Lung (tissue), 12 donors: ENCODE data around the gene HUNK. TPM values are rescaled to one million over a fixed set of nuclear protein-coding genes. Genes with fewer than 3 reads are reported as not detected.

Experiments
- ATAC-seq: fragments of 200-7000 bp; cut with Tn5 transposase; one replicate; pipeline ENCODE4 v1.9.1; 2020; ENCODE audit warnings: moderate number of reproducible peaks; ENCODE audit not compliant: insufficient read depth, low FRiP score
- DNase-seq, 3 donors: peaks; one replicate each; pipeline ENCODE4 v3.0.0-alpha.2; 2013 to 2017
- H3K27ac ChIP-seq, 2 donors: one replicate each; pipeline ENCODE4 v1.5.1; 2013; ENCODE audit warnings: mild to moderate bottlenecking in 2 of 2, moderate library complexity in 2 of 2, control low read depth in 1 of 2, inconsistent platforms in 1 of 2, low read depth in 1 of 2, low read length in 1 of 2
- H3K27me3 ChIP-seq, 3 donors: one replicate each; pipeline ENCODE4 v1.5.1; 2013; ENCODE audit warnings: low read length in 2 of 3; ENCODE audit not compliant: control insufficient read depth in 3 of 3, insufficient read depth in 3 of 3
- H3K36me3 ChIP-seq, 4 donors: one replicate each; pipeline ENCODE4 v1.5.1; 2013; ENCODE audit warnings: low read length in 4 of 4, mild to moderate bottlenecking in 1 of 4, moderate library complexity in 1 of 4; ENCODE audit not compliant: control insufficient read depth in 4 of 4, insufficient read depth in 4 of 4
- H3K4me1 ChIP-seq, 5 donors: one replicate each; pipeline ENCODE4 v1.5.1; 2013; ENCODE audit warnings: low read length in 5 of 5, mild to moderate bottlenecking in 2 of 5, moderate library complexity in 1 of 5; ENCODE audit not compliant: control insufficient read depth in 5 of 5, insufficient read depth in 5 of 5
- H3K4me3 ChIP-seq: one replicate; pipeline ENCODE4 v1.5.1; 2013; ENCODE audit warnings: mild to moderate bottlenecking, control low read depth, moderate library complexity
- H3K9ac ChIP-seq, 2 donors: one replicate each; pipeline ENCODE4 v1.5.1; 2013; ENCODE audit warnings: low read length in 2 of 2, control low read depth in 1 of 2; ENCODE audit not compliant: insufficient read depth in 1 of 2
- H3K9me3 ChIP-seq, 4 donors: one replicate each; pipeline ENCODE4 v1.5.1; 2013; ENCODE audit warnings: low read length in 3 of 4, mild to moderate bottlenecking in 1 of 4, moderate library complexity in 1 of 4; ENCODE audit not compliant: control insufficient read depth in 4 of 4, insufficient read depth in 3 of 4
- CTCF ChIP-seq: IDR thresholded peaks from 2 replicates; pipeline ENCODE4 v1.5.1; 2012; ENCODE audit warnings: mild to moderate bottlenecking; ENCODE audit errors: control extremely low read depth, extremely low read depth
- WGBS, 2 donors: extraction: QIAGEN DNeasy Blood & Tissue Kit; methylation state at CpG; one replicate each; pipeline ENCODE4 v1.1.7; 2013; 5-methylcytosine and 5-hydroxymethylcytosine counted together
- polyA plus RNA-seq, 2 donors: library from polyadenylated mRNA; stranded (reverse); fragments of 200-250 nt; gene quantifications; one replicate each; pipeline ENCODE4 v1.2.1, GENCODE V29; 2013
- total RNA-seq, 2 donors: library from RNA; depleted of rRNA in 1 of 2; stranded (reverse); fragments of >200 nt in 1 of 2; gene quantifications; one replicate each; pipeline ENCODE4 v1.2.1, GENCODE V29; 2014 to 2021
- donor health status: control.
- donor health status: control.
- donor health status: Bipolar disorder and iron deficiency.
- donor health status: healthy.
- donor health status: DM: yes; HTN: yes; CAD: no.

The HUNK gene
- total and polyA plus RNA-seq, 4 donors, result 0.27 to 2.4 (median 1.4) TPM

DNA sequence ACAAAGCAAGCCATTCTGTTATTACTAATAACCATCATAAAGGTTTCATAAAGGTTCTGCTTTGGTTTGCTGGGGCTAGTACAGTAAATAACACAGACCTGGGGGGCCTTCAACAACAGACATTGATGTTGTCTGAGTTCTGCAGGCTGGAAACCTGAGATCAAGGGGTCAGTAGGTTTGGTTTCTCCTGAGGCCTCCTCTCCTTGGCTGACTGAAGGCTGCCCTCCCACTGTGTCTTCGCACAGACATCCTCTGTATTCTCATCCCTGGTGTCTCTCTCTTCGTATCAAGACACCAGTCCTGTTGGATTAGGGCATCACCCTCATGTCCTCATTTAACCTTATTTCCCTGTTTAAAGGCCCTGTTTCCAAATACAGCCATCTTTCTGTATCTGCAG, 37.3 kb downstream of the HUNK start:
- Histone ChIP-seq H3K4me1 (peaks cover 0 to 17% (median 1%) of the 10 kb centered on the region in 5 donors), H3K27me3 (no peaks in the 10 kb centered on the region), H3K9me3 (no peaks in the 10 kb centered on the region), H3K4me3 (no peak overlapping the region), H3K9ac (no peak overlapping the region), H3K36me3 (no peaks in the 10 kb centered on the region), H3K27ac (no peak overlapping the region)
- 92% methylated on average over 2 of the region's 2 CpGs for whole genome bisulfite sequencing, 2 donors
- no peak for TF ChIP-seq CTCF
- ATAC-seq (no peak), DNase-seq (no peak)

DNA sequence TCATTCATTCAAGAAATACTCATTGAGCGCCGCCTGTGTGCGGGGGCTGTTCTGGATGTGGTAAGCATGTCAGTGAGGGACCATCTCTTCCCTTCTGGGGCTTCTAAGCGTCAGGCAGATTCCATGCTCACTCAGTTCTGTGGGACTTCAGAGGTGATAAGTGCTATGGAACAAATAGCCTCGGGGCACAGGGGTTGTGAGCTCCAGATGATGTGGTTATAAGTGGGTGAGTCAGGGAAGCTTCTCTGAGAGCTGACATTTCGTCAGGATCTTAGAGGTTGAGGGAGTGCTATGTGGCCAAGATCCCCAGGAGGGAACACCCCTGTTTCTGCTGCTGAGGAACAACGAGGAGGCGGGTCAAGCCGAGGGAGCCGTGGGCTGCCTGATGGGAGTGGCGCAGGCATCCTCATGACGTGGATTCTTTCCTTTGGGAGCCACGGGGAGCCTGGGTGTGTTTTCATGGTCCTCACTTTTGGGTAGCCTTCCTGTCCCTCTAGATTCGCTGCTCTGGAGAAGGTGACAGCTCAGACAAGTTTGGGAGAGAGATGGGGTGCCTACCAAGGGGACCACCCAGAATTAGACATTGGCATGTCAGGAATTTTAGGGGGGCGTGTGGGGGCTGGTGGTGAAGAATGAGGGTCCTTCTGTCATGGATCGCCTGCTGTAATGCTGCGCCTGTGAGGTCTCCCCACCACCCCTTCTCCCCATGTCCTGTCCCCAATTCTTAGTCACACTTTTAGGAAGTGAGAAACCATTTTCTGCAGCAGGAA, 38.5 kb downstream of the HUNK start:
- H3K9ac ChIP-seq, result no peak overlapping the region
- no peak overlapping the region for H3K4me3 ChIP-seq
- DNase-seq, result no peak
- no peaks in the 10 kb centered on the region for H3K36me3 ChIP-seq
- no peak for TF ChIP-seq CTCF
- WGBS, 2 donors, result 80 to 81% methylated on average over 17 of the region's 17 CpGs
- H3K4me1 ChIP-seq, result peaks cover 0 to 17% (median 1%) of the 10 kb centered on the region in 5 donors
- ATAC-seq, result no peak
- no peaks in the 10 kb centered on the region for H3K9me3 ChIP-seq
- H3K27ac ChIP-seq, result no peak overlapping the region
- no peaks in the 10 kb centered on the region for H3K27me3 ChIP-seq

DNA sequence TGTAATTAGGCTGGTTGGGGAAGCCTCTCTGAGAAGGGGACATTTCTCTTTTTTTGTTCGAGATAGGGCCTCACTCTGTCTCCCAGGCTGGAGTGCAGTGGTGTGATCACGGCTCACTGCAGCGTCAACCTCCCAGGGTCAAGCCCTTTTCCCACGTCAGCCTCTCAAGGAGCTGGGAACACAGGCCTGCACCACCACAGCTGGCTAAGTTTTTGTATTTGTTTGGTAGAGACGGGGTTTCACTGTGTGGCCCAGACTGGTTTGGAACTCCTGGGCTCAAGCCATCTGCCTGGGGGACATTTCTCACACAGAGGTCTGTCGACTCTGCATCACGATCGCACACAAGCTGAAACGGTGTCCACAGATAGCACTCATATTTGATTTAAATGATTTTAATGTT, 39.7 kb downstream of the HUNK start:
- Histone ChIP-seq H3K27me3 (no peaks in the 10 kb centered on the region), H3K27ac (no peak overlapping the region), H3K4me1 (peaks cover 0 to 17% (median 1%) of the 10 kb centered on the region in 5 donors), H3K9me3 (no peaks in the 10 kb centered on the region), H3K4me3 (no peak overlapping the region), H3K36me3 (no peaks in the 10 kb centered on the region), H3K9ac (no peak overlapping the region)
- no peak for DNase-seq
- ATAC-seq, result no peak
- 80 to 85% methylated on average over 9 of the region's 9 CpGs for WGBS, 2 donors
- TF ChIP-seq CTCF, result no peak
